K562 treated with DMSO at 1 percent for 4 hours (cell line): ENCODE measurements around the gene MTO1. TPM values are rescaled to one million over a fixed set of nuclear protein-coding genes. Genes with fewer than 3 reads are reported as not detected.

ENCODE experiments used
- total RNA-seq: library from RNA; unstranded; fragments of 300-600 nt; gene quantifications from 2 replicates; pipeline ENCODE4 v1.2.3, GENCODE V29; 2022; ENCODE audit not compliant: insufficient read depth

MTO1 gene
- total RNA-seq: 27.6 and 29.3 TPM in 2 replicates

GRCh38 chr6:73461537-73462350 lies at the start of gene MTO1:
TSS of gene MTO1 (plus strand) at chr6:73461737. CDS start at chr6:73461855, 118 bp downstream.

DNA sequence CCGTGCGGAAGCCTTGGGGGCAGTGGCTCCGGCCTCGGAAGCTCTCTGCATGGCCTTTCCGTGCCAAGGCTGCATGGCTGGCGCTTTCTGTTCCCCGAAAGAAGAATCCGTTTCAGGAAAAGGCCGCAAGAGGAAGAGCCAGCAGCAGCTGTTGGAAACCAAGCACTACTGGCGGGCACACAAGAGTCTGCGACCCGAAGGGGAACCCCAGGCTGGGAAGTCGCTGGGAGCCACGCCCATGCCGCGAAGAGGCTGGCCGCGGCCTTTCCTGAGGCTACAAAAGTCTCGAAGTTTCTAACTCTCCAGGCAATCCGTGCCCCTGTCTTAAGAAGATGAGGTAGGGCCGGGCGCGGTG lies 9.5 kb upstream of the MTO1 start, which contains the start of gene CGAS:
CGAS (minus strand) TSS at position 191 of the 355 bp plus-strand sequence; CDS start at position 75, 116 bp downstream.

GRCh38 chr6:73520688-73521350 lies 59.3 kb downstream of the MTO1 start, which contains the start of gene EEF1A1:
TSS of gene EEF1A1 (minus strand) at chr6:73521032. CDS start at chr6:73520026, 1,006 bp downstream.

Other genes with a start within 250 kb of the MTO1 start
- gene KHDC1L, start 236.2 kb upstream of the MTO1 start, total RNA-seq: not detected in 2 replicates
- gene KHDC1, start 198.5 kb upstream of the MTO1 start, total RNA-seq: 12.5 and 18.9 TPM in 2 replicates
- gene DPPA5, start 107.5 kb upstream of the MTO1 start, total RNA-seq: not detected in 2 replicates
- gene KHDC3L, start 99.1 kb upstream of the MTO1 start, total RNA-seq: not detected in 2 replicates
- not detected in 2 replicates for gene OOEP, start 91.8 kb upstream of the MTO1 start, total RNA-seq
- gene DDX43, start 66.9 kb upstream of the MTO1 start, total RNA-seq: 0.67 TPM in 1 of 2 replicates, not detected in the other
- not detected in 2 replicates for gene CGAS, start 9.4 kb upstream of the MTO1 start, total RNA-seq
- gene EEF1A1, start 59.3 kb downstream of the MTO1 start, total RNA-seq: 20,128 and 20,812 TPM in 2 replicates
- gene SLC17A5, start 192.3 kb downstream of the MTO1 start, total RNA-seq: 3.5 and 3.8 TPM in 2 replicates
- 0.06 TPM in 1 of 2 replicates, not detected in the other for gene CD109, start 234.5 kb downstream of the MTO1 start, total RNA-seq